Activated naive CD4-positive, alpha-beta T cell treated with anti-CD3 and anti-CD28 coated beads, Interleukin-2, amount 50 U/mL, for 24 hours (primary cell): Measurements from ENCODE around the gene SLCO2B1.

ENCODE experiments used
- H3K27ac Mint-ChIP-seq: one replicate; pipeline ENCODE4 v1.8.0; 2021; ENCODE audit warnings: mild to moderate bottlenecking, mixed read lengths
- H3K27me3 Mint-ChIP-seq: one replicate; pipeline ENCODE4 v1.8.0; 2021; ENCODE audit warnings: mixed read lengths
- H3K36me3 Mint-ChIP-seq: one replicate; pipeline ENCODE4 v1.8.0; 2021; ENCODE audit warnings: mixed read lengths
- H3K4me1 Mint-ChIP-seq: one replicate; pipeline ENCODE4 v1.8.0; 2021; ENCODE audit warnings: mixed read lengths
- H3K4me3 Mint-ChIP-seq: one replicate; pipeline ENCODE4 v1.8.0; 2021; ENCODE audit warnings: mild to moderate bottlenecking, mixed read lengths
- H3K9me3 Mint-ChIP-seq: one replicate; pipeline ENCODE4 v1.8.0; 2021; ENCODE audit warnings: mixed read lengths

Gene SLCO2B1

GRCh38 chr11:75167617-75168016 is 16.7 kb downstream of the SLCO2B1 start:
- Mint-ChIP-seq H3K27ac (no peak overlapping the region), H3K4me1 (no peaks in the 10 kb centered on the region), H3K9me3 (no peaks in the 10 kb centered on the region), H3K27me3 (no peaks in the 10 kb centered on the region), H3K36me3 (no peaks in the 10 kb centered on the region), H3K4me3 (no peak overlapping the region)

- Mint-ChIP-seq H3K9me3 (no peaks in the 10 kb centered on the region), H3K4me1 (peaks cover 3% of the 10 kb centered on the region), H3K36me3 (no peaks in the 10 kb centered on the region), H3K27me3 (no peaks in the 10 kb centered on the region), H3K4me3 (no peak overlapping the region), H3K27ac (no peak overlapping the region)
Measured at GRCh38 chr11:75169101-75169885, 18.4 kb downstream of the SLCO2B1 start.

- Mint-ChIP-seq H3K27ac (no peak overlapping the region), H3K9me3 (no peaks in the 10 kb centered on the region), H3K27me3 (no peaks in the 10 kb centered on the region), H3K4me1 (peaks cover 15% of the 10 kb centered on the region), H3K4me3 (no peak overlapping the region), H3K36me3 (no peaks in the 10 kb centered on the region)
Measured at GRCh38 chr11:75170516-75171201, 19.8 kb downstream of the SLCO2B1 start.

- peaks cover 15% of the 10 kb centered on the region for H3K4me1 Mint-ChIP-seq
- no peaks in the 10 kb centered on the region for H3K36me3 Mint-ChIP-seq
- H3K9me3 Mint-ChIP-seq = no peaks in the 10 kb centered on the region
- H3K27ac Mint-ChIP-seq = no peak overlapping the region
- H3K4me3 Mint-ChIP-seq = no peak overlapping the region
- no peaks in the 10 kb centered on the region for H3K27me3 Mint-ChIP-seq
Measured at GRCh38 chr11:75173336-75173735, 22.4 kb downstream of the SLCO2B1 start.

GRCh38 chr11:75174781-75175370 is 24.0 kb downstream of the SLCO2B1 start:
- Mint-ChIP-seq H3K4me1 (peaks cover 15% of the 10 kb centered on the region), H3K27me3 (no peaks in the 10 kb centered on the region), H3K27ac (no peak overlapping the region), H3K9me3 (no peaks in the 10 kb centered on the region), H3K36me3 (no peaks in the 10 kb centered on the region), H3K4me3 (no peak overlapping the region)

- H3K4me1 Mint-ChIP-seq = no peaks in the 10 kb centered on the region
- H3K27me3 Mint-ChIP-seq = peaks cover 4% of the 10 kb centered on the region
- H3K27ac Mint-ChIP-seq = no peak overlapping the region
- no peak overlapping the region for H3K4me3 Mint-ChIP-seq
- no peaks in the 10 kb centered on the region for H3K36me3 Mint-ChIP-seq
- H3K9me3 Mint-ChIP-seq = no peaks in the 10 kb centered on the region
Measured at GRCh38 chr11:75182664-75183063, 31.8 kb downstream of the SLCO2B1 start.

GRCh38 chr11:75184051-75184450 is 33.1 kb downstream of the SLCO2B1 start:
- Mint-ChIP-seq H3K4me1 (no peaks in the 10 kb centered on the region), H3K27ac (no peak overlapping the region), H3K4me3 (no peak overlapping the region), H3K27me3 (peaks cover 4% of the 10 kb centered on the region), H3K36me3 (no peaks in the 10 kb centered on the region), H3K9me3 (no peaks in the 10 kb centered on the region)

- Mint-ChIP-seq H3K27me3 (peaks cover 4% of the 10 kb centered on the region), H3K27ac (no peak overlapping the region), H3K36me3 (no peaks in the 10 kb centered on the region), H3K9me3 (no peaks in the 10 kb centered on the region), H3K4me3 (no peak overlapping the region), H3K4me1 (no peaks in the 10 kb centered on the region)
Measured at GRCh38 chr11:75184757-75185425, 34.0 kb downstream of the SLCO2B1 start.

GRCh38 chr11:75185866-75186265 is 35.0 kb downstream of the SLCO2B1 start:
- H3K4me3 Mint-ChIP-seq = no peak overlapping the region
- peaks cover 2% of the 10 kb centered on the region for H3K27me3 Mint-ChIP-seq
- no peaks in the 10 kb centered on the region for H3K4me1 Mint-ChIP-seq
- no peaks in the 10 kb centered on the region for H3K36me3 Mint-ChIP-seq
- H3K27ac Mint-ChIP-seq = no peak overlapping the region
- H3K9me3 Mint-ChIP-seq = no peaks in the 10 kb centered on the region

GRCh38 chr11:75186999-75187398 is 36.1 kb downstream of the SLCO2B1 start:
- no peak overlapping the region for H3K4me3 Mint-ChIP-seq
- no peaks in the 10 kb centered on the region for H3K9me3 Mint-ChIP-seq
- no peaks in the 10 kb centered on the region for H3K4me1 Mint-ChIP-seq
- H3K27me3 Mint-ChIP-seq = peaks cover under 1% of the 10 kb centered on the region
- no peaks in the 10 kb centered on the region for H3K36me3 Mint-ChIP-seq
- H3K27ac Mint-ChIP-seq = no peak overlapping the region

- no peaks in the 10 kb centered on the region for H3K27me3 Mint-ChIP-seq
Measured at GRCh38 chr11:75188671-75189070, 37.8 kb downstream of the SLCO2B1 start.

GRCh38 chr11:75189108-75189507 is 38.2 kb downstream of the SLCO2B1 start:
- Mint-ChIP-seq H3K4me1 (no peaks in the 10 kb centered on the region), H3K27ac (no peak overlapping the region), H3K4me3 (no peak overlapping the region), H3K27me3 (no peaks in the 10 kb centered on the region), H3K9me3 (no peaks in the 10 kb centered on the region), H3K36me3 (no peaks in the 10 kb centered on the region)

More at GRCh38 chr11:75188671-75189070, 37.8 kb downstream of the SLCO2B1 start:
- no peaks in the 10 kb centered on the region for H3K36me3 Mint-ChIP-seq
- H3K27ac Mint-ChIP-seq = no peak overlapping the region
- H3K9me3 Mint-ChIP-seq = no peaks in the 10 kb centered on the region
- no peaks in the 10 kb centered on the region for H3K4me1 Mint-ChIP-seq
- no peak overlapping the region for H3K4me3 Mint-ChIP-seq

- H3K36me3 Mint-ChIP-seq = no peaks in the 10 kb centered on the region
- no peak overlapping the region for H3K4me3 Mint-ChIP-seq
- no peaks in the 10 kb centered on the region for H3K9me3 Mint-ChIP-seq
- no peak overlapping the region for H3K27ac Mint-ChIP-seq
- H3K4me1 Mint-ChIP-seq = no peaks in the 10 kb centered on the region
- H3K27me3 Mint-ChIP-seq = no peaks in the 10 kb centered on the region
Measured at GRCh38 chr11:75189911-75190310, 39.0 kb downstream of the SLCO2B1 start.

GRCh38 chr11:75190652-75191329 is 39.9 kb downstream of the SLCO2B1 start:
- Mint-ChIP-seq H3K4me3 (no peak overlapping the region), H3K4me1 (no peaks in the 10 kb centered on the region), H3K27ac (no peak overlapping the region), H3K9me3 (no peaks in the 10 kb centered on the region), H3K27me3 (no peaks in the 10 kb centered on the region), H3K36me3 (no peaks in the 10 kb centered on the region)

GRCh38 chr11:75191330-75191717 is 40.4 kb downstream of the SLCO2B1 start:
- H3K4me1 Mint-ChIP-seq = no peaks in the 10 kb centered on the region
- no peaks in the 10 kb centered on the region for H3K36me3 Mint-ChIP-seq
- no peak overlapping the region for H3K27ac Mint-ChIP-seq
- H3K4me3 Mint-ChIP-seq = no peak overlapping the region
- H3K27me3 Mint-ChIP-seq = no peaks in the 10 kb centered on the region
- no peaks in the 10 kb centered on the region for H3K9me3 Mint-ChIP-seq
